HepG2 (cell line): Measurements from ENCODE around the gene QPCT. TPM values are rescaled to one million over a fixed set of nuclear protein-coding genes. Genes with fewer than 3 reads are reported as not detected.

Experiments
- ETS1 ChIP-seq: sonication (generic); formaldehyde crosslinking; IDR thresholded peaks from 2 replicates; pipeline ENCODE4 v1.4.0; 2020; ENCODE audit warnings: missing genetic modification reagents
- FOSL2 ChIP-seq: sonication (generic); formaldehyde crosslinking; IDR thresholded peaks from 2 replicates; pipeline ENCODE4 v1.4.0; 2020; ENCODE audit warnings: missing genetic modification reagents
- FUBP1 ChIP-seq: sonication (generic); formaldehyde crosslinking; IDR thresholded peaks from 2 replicates; pipeline ENCODE4 v1.5.1; 2020; ENCODE audit warnings: missing genetic modification reagents, mild to moderate bottlenecking, borderline replicate concordance
- GLI4 ChIP-seq: sonication (generic); formaldehyde crosslinking; IDR thresholded peaks from 2 replicates; pipeline ENCODE4 v1.5.1; 2020; ENCODE audit warnings: missing genetic modification reagents, mild to moderate bottlenecking, moderate library complexity, borderline replicate concordance
- HNF1A ChIP-seq, 2 experiments: sonication (generic) in 1 of 2; formaldehyde crosslinking in 1 of 2; IDR thresholded peaks; 2 replicates each; pipeline versions ENCODE4 v1.4.0 to v1.6.1; 2016 to 2020; ENCODE audit warnings: borderline replicate concordance in 1 of 2, low read depth in 1 of 2, mild to moderate bottlenecking in 1 of 2, missing genetic modification reagents in 1 of 2
- KLF16 ChIP-seq, 2 experiments: sonication (generic) in 1 of 2; formaldehyde crosslinking in 1 of 2; IDR thresholded peaks; 2 replicates each; pipeline versions ENCODE4 v1.6.1 to v1.8.0; 2016 to 2023; ENCODE audit warnings: missing genetic modification reagents in 2 of 2, missing compliant biosample characterization in 1 of 2
- NKX3-1 ChIP-seq: sonication (generic); formaldehyde crosslinking; IDR thresholded peaks from 2 replicates; pipeline ENCODE4 v1.5.0; 2020; ENCODE audit warnings: missing genetic modification reagents
- YY1 ChIP-seq: IDR thresholded peaks from 2 replicates; pipeline ENCODE4 v1.6.1; 2011; ENCODE audit warnings: low read length, low read depth, moderate library complexity, mild to moderate bottlenecking; ENCODE audit not compliant: insufficient read depth, insufficient replicate concordance
- ZFP36L1 ChIP-seq: sonication (generic); formaldehyde crosslinking; IDR thresholded peaks from 2 replicates; pipeline ENCODE4 v1.8.0; 2022; ENCODE audit warnings: mild to moderate bottlenecking, missing genetic modification reagents, moderate library complexity
- ZFX ChIP-seq: sonication (generic); formaldehyde crosslinking; IDR thresholded peaks from 2 replicates; pipeline ENCODE4 v1.4.0; 2020; ENCODE audit warnings: mild to moderate bottlenecking, low read depth, missing genetic modification reagents, moderate library complexity
- ZNF501 ChIP-seq: sonication (generic); formaldehyde crosslinking; IDR thresholded peaks from 2 replicates; pipeline ENCODE4 v1.5.1; 2020; ENCODE audit warnings: mild to moderate bottlenecking, moderate library complexity, missing genetic modification reagents
- ZNF652 ChIP-seq: IDR thresholded peaks from 2 replicates; pipeline ENCODE4 v1.6.1; 2016; ENCODE audit warnings: low read depth, borderline replicate concordance
- ZNF782 ChIP-seq: sonication (generic); formaldehyde crosslinking; IDR thresholded peaks from 2 replicates; pipeline ENCODE4 v1.4.0; 2020; ENCODE audit warnings: missing genetic modification reagents, mild to moderate bottlenecking, borderline replicate concordance
- ZNF839 ChIP-seq: sonication (generic); formaldehyde crosslinking; IDR thresholded peaks from 2 replicates; pipeline ENCODE4 v1.4.0; 2020; ENCODE audit warnings: missing genetic modification reagents, mild to moderate bottlenecking, borderline replicate concordance
- ZNF850 ChIP-seq: sonication (generic); formaldehyde crosslinking; conservative IDR thresholded peaks from 2 replicates; pipeline ENCODE4 v1.9.0; 2021; ENCODE audit warnings: mild to moderate bottlenecking, missing genetic modification reagents
- polyA plus RNA-seq, 8 experiments: library from polyadenylated mRNA; depleted of rRNA in 3 of 8; stranded (reverse) in 7 of 8; unstranded in 1 of 8; fragments of >200 nt; fragmentation: Illumina TruSeq in 4 of 8; extraction: Trizol in 4 of 8; gene quantifications; 2 replicates each; pipeline versions ENCODE4 v1.2.1 to v1.2.3, GENCODE V29; 2011 to 2016; ENCODE audit warnings: low read depth in 4 of 8, missing spikeins in 1 of 8, mixed read lengths in 1 of 8; ENCODE audit not compliant: insufficient read depth in 1 of 8
- total RNA-seq, 5 experiments: library from RNA; depleted of rRNA; stranded (reverse); fragments of >200 nt; fragmentation: Illumina TruSeq; extraction: Trizol; gene quantifications; 2 replicates each; pipeline ENCODE4 v1.2.3, GENCODE V29; 2016; ENCODE audit warnings: low read depth in 1 of 5

The QPCT gene
- total and polyA plus RNA-seq, 2 of the 13 experiments (the other 11 are each of a cell fraction or from before 2014, with no cell fraction given), result 0.77 to 1.2 TPM

GRCh38 chr2:37350034-37350433, 5.6 kb downstream of the QPCT start (continued):
- TF ChIP-seq FUBP1 (CRISPR knock-in tag), result no peak
- TF ChIP-seq KLF16 (CRISPR knock-in tag; IDR thresholded peaks at IDR 0.05), result no peak
- TF ChIP-seq ZNF839 (CRISPR knock-in tag), result no peak
- TF ChIP-seq GLI4 (CRISPR knock-in tag), result no peak
- TF ChIP-seq ZNF501 (CRISPR knock-in tag), result no peak
- TF ChIP-seq ZNF782 (CRISPR knock-in tag), result no peak
- peak; percentile 42 for TF ChIP-seq YY1
- TF ChIP-seq ZNF850 (CRISPR knock-in tag), result no peak
- 0 out of 2 replicates have a peak, but pooled peaks have one; percentile 22 for TF ChIP-seq ZNF652 (CRISPR knock-in tag)
- peak; percentile 91 for TF ChIP-seq HNF1A (IDR thresholded peaks at IDR 0.05; ENCODE audit: low read depth)
- peak; percentile 89; the same call in 1 of the 2 replicates for TF ChIP-seq HNF1A (CRISPR knock-in tag; IDR thresholded peaks at IDR 0.05; ENCODE audit: borderline replicate concordance)
- no peak for TF ChIP-seq NKX3-1 (CRISPR knock-in tag)
- TF ChIP-seq ZFP36L1 (CRISPR knock-in tag), result no peak
- 0 out of 2 replicates have a peak, but pooled peaks have one; percentile 18 for TF ChIP-seq ZFX (CRISPR knock-in tag)
- peak; percentile 39; the same call in 1 of the 2 replicates for TF ChIP-seq FOSL2 (CRISPR knock-in tag)
- TF ChIP-seq ETS1 (CRISPR knock-in tag), result no peak
- TF ChIP-seq, all 625 proteins: peak for 27
